HG02623 (cell line): Measurements from ENCODE around the gene PPP1R13L.

Experiments used
- ATAC-seq: cut with Tn5 transposase; IDR thresholded peaks from one replicate; pipeline ENCODE4 v1.9.1; 2021; ENCODE audit warnings: moderate library complexity; ENCODE audit not compliant: unreplicated experiment

Gene PPP1R13L, protein sequence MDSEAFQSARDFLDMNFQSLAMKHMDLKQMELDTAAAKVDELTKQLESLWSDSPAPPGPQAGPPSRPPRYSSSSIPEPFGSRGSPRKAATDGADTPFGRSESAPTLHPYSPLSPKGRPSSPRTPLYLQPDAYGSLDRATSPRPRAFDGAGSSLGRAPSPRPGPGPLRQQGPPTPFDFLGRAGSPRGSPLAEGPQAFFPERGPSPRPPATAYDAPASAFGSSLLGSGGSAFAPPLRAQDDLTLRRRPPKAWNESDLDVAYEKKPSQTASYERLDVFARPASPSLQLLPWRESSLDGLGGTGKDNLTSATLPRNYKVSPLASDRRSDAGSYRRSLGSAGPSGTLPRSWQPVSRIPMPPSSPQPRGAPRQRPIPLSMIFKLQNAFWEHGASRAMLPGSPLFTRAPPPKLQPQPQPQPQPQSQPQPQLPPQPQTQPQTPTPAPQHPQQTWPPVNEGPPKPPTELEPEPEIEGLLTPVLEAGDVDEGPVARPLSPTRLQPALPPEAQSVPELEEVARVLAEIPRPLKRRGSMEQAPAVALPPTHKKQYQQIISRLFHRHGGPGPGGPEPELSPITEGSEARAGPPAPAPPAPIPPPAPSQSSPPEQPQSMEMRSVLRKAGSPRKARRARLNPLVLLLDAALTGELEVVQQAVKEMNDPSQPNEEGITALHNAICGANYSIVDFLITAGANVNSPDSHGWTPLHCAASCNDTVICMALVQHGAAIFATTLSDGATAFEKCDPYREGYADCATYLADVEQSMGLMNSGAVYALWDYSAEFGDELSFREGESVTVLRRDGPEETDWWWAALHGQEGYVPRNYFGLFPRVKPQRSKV

DNA sequence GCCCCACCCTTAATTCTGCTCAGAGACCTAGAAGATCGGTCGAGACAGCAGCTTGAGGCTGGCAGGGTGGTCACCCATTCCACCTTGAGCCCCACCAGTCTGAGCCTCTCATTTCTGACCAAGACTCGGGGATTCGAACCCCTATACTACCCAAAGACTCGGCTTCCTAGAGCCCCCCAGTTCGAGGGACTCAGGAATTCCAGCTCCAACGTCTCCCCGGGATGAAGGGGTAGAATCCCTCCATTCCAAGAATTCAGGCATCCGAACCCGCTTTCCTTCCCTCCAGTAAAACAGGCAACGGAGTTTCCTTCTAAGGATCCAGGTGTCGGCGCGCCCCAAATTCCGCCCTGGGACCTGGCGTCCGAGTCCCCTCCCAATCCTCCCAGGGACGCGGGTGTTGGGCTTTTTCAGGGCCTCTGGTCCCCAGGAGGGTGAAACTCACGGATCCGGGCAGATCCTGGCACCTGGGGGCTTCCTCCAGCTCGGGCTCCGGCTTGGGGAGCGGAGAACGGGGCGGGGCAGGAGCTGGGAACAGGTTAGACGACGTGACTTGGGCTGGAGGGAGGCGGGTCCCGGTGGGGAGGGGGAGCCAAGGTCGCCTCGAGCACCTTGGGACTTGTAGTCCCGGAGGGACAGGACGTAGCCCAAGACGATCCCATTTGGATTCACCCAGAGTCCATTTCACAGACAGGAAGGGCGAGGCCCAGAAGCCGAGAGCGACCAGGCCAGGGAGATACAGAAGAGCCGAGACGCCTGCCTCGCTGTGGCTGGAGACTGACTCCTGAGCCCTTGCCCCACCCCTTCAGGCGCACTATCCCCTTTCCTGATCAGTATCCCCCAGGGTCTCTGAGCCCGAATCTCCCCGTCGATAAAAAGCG, at the start of gene PPP1R13L:
PPP1R13L (minus strand) TSS at position 513 of the 878 bp plus-strand sequence. CDS start 6,751 bp downstream, outside the sequence.
- no peak for ATAC-seq

DNA sequence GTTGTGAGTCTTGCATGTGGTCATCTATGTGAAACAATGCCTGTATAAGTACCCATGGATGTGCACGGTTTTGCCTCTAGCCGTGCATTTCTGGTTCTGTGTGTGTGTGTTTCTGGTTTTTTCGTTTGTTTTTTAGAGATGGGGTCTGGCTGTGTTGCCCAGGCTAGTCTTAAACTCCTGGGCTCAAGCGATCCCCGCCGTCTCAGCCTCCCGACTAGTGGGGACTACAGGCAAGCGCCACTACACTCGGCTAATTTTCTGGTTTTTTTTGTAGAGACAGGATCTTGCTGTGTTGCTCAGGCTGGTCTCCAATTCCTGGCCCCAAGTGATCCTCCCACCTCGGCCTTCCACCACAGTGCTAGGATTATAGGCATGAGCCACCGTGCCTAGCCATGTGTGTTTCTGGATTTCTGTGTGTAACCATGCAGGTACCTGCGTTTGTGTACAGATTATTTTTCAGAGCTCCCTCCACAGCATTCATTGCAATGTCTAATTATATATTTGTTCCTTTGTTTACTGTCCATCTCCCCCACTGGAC, 47.0 kb upstream of the PPP1R13L start:
- ATAC-seq, result no peak

DNA sequence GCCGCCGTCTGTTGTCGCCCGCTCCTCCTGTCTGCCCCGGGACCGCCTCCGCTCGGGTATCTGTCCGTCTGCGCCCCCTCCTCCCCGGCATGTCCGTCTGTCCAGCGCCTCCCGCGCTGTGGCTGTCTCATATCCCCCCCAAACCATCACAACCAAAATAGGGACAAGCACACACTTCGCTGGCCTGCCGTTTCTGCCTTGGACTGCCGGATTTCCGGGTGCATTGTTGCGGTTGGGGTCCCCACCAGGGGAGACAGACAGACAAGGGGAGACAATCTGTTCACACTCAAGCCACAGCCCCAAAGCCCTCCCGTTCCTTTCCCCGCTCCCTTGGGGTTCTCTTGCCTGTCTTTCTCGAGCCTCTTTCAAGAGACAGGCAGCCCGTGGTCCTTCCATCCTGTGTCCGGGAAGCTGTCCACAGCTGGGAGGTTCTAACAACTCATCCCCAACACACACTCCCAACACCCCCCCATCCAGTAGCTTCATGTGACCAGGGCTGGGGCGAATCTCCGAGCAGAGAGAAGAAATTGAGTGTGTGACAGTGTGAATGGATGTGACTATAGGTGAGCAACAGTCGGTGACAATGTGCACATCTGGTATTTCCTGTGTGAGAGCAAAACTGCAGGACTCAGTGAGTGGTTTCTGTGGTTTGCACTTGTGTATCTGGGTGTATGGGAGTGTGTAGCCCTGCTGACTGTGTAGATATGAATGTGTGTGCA, 46.4 kb upstream of the PPP1R13L start:
- ATAC-seq, result no peak

DNA sequence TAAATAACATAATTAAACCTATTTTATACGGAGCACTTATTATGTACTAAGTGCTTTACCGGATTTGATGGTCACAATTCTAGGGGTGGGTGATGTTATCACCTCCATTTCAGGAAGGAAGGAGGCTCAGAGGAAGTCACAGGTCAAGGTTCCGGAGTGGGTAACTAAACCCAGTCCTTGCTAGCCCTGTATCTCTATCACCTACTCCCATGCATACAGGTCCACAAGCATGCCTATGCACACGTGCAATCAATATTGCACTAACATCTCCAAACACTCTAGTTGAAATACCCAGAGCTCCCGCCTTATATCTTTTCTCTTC, 45.1 kb upstream of the PPP1R13L start:
- ATAC-seq, result no peak

DNA sequence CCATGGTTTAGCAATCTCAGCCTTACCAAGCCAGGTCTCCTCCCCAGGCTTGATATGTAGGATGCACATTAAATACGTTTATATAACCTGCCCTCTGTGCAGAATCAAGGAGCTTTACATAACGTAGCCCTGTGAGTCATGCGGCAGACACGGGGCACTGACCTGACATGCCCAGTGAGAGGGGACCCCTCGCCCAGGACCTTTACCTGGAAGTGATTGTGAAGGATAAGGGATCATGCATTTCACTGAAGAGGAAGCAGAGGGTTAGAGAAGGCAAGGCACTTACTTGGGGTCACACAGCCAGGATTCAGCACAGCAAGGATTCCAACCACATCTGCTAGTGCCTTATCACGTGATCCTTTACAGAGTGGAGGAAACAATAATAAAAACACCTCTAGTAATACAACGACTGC, 44.0 kb upstream of the PPP1R13L start:
- no peak for ATAC-seq

DNA sequence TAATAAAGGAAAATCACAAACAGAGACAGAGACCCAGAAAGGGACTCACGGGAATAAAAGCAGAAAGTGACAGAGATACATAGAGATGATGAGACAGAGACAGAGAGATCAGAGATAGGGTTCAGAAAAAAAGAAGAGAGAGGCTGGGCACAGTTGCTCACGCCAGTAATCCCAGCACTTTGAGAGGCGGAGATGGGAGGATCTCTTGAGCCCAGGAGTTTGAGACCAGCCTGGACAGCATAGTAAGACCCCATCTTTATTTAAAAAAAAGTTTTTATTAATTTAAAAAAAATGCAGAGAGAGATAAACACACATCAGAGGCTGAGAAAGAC, 43.5 kb upstream of the PPP1R13L start:
- no peak for ATAC-seq

DNA sequence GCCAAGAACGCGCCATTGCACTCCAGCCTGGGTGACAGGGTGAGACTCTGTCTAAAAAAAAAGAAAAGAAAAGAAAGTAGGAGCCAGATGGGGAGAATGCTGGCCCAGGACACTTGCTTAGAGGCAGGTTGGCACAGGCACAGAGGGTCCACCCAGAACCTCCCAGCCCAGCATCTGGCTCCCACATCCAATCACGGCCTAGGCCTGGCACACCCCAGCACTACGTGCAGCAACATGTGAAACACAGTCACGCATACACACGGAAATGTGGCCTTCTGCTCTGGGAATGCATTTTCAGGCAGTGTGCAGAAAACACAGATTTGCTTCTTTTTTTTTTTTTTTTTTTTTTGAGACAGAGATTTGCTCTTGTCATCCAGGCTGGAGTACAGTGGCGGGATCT, 42.1 kb upstream of the PPP1R13L start:
- ATAC-seq, result no peak

DNA sequence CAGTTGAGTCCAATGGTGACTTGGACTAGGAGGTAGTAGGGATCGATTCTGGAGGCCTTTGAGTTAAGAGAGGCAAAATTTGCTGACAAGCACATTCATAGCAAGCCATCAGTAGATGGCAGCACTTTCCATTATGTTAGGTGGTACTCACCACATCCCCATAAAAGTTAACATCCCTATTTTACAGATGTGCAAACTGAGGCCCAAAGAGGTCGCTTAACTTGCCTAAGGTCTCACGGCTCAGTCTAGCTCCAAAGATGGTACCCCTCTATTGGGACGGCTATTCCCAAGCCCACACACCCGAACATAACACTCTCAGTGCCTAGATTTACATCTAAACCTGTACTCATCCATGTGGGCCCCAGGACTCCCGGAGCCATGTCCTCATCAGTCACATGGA, 41.4 kb upstream of the PPP1R13L start:
- ATAC-seq, result no peak

DNA sequence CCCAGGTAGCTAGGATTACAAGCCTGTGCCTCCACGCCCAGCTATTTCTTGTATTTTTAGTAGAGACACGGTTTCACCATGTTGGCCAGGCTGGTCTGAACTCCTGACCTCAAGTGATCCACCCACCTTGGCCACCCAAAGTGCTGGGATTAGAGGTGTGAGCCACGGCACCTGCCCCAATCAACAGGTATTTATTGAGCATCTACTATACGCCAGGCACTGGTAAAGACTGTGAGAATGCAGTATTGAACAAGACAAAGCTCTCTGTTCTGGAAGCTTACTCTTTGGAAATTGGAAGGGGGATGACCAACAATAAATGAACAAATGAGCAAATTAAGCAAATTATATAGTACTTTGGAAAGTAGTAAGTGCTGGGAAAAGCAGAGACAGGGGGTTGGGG, 40.3 kb upstream of the PPP1R13L start:
- no peak for ATAC-seq

DNA sequence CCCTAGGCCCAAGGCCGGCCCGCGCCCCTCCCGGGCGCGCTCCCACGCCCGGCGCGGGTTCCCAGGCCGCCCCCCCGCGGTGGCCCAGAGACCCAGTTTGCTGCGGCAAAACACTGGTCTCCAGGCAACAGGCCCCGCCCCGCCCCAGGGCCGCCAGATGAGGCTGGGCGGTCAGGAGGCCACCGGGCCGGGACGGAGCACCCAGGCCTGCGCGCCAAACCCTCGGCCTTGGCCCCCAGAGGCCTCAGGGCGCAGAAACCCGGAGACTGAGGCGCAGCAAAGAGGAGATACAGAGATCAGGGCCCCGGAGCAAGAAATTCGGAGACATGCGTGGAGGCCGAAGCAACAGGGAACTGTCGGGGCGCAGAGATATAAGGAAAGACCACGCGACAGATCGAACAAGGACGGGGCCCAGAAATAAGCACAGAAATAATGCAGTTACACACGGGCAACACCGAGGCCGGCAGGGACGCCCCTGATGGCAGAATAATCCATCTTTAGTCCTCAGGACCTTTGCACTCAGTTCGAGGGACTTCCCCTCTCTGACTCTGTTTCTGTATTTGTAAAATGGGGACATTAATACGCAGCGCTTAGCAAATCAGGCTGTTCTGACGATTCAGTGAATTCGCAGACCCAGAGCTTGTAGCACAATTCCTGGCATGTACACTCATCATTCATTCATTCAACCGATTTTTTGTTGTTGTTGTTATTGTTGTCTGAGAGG, 39.6 kb upstream of the PPP1R13L start:
- ATAC-seq, result no peak

DNA sequence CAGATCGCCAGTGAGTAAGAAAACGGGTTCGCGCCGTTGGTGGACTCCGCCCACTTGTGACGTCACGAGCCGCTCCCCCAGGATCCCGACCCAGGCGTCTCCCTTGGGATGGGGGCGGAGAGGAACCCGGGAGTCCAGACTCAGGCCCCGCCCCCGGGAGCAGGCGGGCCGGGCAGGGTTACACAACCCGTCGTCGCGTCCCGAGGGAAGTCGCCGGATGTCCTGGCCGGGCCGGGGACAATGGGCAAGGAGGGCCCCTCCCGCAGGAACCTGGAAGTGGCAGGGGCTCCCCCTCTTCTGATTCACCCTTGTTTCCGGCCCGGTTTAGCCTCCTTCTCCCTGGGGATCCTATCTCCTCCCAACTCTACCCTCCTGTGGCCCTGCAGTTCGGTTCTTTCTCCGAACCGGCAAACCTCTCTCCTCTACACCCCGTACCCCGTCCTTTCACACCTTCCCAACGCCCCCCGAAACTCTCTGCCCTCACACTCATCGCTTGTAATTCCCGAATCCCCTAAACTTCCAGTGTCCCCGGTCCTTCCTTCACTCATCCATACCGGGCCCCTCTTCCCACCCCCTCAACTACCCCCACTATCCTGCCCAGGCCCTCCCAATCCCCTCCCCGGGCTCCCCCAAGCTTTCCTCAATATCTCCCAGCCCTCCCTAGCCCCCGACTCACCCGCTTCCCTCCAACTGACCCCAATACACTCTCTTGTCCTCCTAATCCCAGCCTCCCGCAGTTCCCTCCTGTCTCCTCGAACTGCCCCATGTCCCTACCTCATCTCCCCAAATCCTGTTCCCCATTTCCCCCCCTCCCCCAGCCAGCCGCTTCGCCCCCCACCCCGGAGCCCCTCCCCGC, 38.8 kb upstream of the PPP1R13L start:
- ATAC-seq, result no peak

DNA sequence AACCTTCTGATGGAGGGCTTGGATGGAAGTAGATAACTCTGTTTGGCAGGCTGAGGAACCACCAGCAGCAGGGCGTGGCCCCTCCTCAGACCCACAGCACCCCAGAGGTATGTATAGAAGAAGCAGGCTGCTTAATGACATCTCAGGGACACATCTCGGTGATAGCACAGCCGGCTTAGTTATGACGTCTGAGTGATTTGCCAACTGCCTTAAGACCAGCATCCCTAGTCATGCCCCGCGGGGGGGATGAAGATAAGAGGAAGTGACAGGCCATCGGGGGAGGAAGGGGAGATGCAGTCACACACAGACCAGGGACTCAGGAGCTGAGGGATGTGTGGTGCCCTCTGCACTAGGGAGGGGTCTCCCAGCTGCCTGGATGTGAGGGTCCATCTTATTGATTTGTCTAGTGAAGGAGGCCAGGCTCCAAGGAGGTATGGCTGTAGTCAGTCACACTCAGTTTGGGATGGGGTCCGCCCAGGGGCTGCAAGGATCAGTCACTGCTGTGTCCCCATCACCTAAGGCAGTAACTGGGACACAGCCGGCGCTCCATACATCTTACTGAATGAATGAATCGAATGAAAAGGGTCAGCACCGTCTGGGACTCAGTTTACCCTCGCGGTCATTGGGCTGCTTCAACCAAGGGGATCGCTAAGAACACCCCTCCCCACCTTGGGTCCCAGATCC, 38.1 kb upstream of the PPP1R13L start:
- ATAC-seq, result no peak

DNA sequence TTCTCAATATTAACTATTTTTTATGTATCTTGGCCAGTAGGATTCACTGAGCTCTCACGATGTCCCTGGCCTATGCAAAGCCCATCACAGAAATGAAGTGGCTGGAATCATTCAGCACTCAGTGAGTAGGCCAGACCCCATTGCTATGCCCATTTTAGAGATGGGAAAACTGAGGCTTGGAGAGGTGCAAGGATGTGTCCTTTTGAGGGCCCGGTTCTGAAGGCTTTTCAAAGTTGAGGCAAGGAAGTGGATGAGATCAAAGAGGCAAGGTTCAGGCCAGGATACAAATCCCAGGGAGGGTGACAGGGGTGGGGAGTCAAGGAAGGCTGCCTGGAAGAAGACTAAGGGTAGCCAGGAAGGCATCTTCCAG, 37.5 kb upstream of the PPP1R13L start:
- ATAC-seq, result no peak

DNA sequence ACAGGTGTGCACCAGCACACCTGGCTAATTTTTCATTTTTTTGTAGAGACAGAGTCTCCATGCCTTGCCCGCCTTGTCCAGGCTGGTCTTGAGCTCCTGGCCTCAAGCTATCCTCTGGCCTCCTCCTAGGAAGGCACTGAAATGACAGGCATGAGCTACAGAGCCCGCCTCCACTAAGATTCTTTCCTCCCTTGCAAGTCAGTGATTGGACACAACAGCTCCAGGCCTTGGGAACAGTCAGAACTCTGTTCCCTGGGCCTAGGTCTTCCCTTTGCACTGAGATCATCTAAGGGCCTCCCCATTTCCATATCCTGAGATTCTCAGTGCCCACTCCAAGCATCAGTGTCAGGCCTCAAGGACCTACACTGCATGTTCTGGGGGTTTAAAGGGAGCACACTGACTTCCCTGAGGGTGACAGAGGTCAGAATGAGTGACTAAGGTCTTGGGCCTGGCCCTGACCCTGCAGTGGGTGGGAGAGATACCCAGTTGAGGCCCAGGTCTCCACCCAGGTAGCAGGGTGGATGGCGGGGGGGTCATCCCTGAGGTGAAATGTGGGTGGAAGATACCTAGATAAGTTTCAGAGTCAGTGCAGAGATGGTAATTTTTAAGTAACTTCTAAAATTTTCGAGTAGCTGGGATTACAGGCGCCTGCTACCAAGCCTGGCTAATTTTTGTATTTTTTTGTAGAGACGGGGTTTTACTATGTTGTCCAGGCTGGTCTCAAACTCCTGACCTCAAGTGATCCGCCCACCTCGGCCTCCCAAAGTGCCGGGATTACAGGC, 36.2 kb upstream of the PPP1R13L start:
- ATAC-seq, result no peak

DNA sequence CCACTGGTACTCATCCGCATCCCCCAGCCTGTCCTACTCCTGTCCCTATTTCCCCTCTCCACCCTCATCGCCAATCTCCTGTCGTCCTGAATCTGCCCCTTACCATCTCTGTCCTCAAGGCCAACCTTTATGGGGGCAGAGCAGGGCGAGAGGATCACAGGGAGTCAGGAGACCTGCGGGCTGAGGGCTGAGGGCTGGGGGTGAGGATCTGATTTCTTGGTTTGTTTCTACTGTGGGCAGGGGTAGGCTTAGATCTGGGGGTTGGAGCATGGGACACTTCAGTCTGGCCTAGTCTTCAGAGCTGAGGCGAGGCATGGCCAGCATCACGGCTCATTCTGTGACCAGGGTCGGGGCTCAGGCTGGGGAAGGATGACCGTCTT, 35.4 kb upstream of the PPP1R13L start:
- ATAC-seq, result no peak

DNA sequence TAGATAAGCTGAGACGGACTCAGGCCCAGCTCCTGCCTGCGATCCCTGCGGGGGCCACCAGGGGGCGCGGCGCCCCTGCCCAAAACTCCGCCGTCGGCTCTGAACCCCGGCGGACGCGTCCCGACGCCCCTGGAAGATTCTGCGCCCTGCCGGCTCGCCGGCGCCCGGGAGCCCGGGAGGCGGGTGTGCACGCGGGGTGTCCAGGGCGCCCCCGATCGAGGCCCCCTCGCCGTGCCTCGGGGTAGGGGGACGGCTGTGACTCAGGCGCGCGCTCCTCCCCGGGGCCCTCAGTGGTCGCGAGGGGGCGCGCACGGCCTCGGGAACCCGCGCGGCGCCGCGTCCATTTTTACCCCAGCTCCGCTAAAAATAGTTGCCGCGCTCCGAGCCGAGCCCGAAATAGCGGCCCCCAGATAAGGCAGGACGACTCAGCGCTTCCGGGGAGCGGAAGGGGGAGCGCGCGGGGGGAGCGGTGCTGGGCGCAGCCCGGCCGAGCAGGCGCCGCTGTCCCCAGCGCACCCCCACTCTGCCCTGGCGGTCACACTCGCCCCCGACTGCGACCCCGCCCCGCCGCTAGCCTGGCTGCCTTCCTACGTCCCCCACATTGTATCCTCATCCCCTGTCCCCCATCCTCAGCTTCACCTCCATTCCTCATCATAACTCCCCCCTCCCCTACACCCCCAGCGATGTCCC, 34.8 kb upstream of the PPP1R13L start:
- ATAC-seq, result peak; percentile 49

DNA sequence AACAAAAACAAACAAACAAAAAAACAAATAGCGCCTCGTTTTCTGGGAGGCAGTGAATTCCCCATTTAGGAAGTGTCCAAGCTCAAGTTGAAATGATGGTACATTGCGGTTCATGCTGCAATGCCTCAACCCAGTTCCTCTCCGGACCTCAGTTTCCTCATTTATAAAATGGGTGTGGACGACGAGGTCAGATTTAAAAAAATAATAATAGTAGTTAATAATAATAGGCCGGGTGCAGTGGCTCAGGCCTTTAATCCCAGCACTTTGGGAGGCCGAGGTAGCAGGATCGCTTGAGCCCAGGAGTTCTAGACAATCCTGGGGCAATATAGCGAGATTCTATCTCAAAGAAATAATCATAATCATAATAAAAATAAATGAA, 34.3 kb upstream of the PPP1R13L start:
- ATAC-seq, result no peak
